ENCODE measurements around the gene P4HA1.

DNA sequence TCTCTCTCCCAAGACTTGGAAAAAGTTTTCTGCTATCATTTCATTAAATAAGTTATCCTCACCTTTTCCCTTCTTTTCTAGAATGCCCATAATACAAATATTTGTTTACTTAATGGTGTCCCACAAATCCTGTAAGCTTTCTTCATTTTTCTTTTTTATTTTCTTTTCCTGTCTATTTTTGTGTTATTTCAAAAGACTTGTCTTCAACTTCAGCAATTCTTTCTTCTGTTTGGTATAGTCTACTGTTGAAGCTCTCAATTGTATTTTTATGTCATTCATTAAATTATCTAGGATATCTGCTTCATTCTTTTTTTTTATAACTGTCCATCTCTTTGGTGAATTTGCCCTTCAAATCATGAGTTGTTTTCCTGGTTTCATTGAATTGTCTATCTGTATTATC, 117.0 kb downstream of the P4HA1 start:
- TF ChIP-seq GATA2 (IDR thresholded peaks at IDR 0.05; ENCODE audit: low read depth, low read length) = no peak
- no peak for TF ChIP-seq GATA3 (IDR thresholded peaks at IDR 0.05; ENCODE audit: low read depth, low read length)
